IMR-90 (cell line): ENCODE data around the gene ITK.

Experiments used
- CEBPB ChIP-seq: IDR thresholded peaks from 2 replicates; pipeline ENCODE4 v1.6.1; 2012; ENCODE audit warnings: low read depth, low read length, improper control_type of control experiment
- CHD1 ChIP-seq: IDR thresholded peaks from 2 replicates; pipeline ENCODE4 v1.6.1; 2012; ENCODE audit warnings: low read depth, low read length, improper control_type of control experiment
- FOS ChIP-seq: fragments of 150-350 bp; IDR thresholded peaks from 2 replicates; pipeline ENCODE4 v1.6.1; 2016; ENCODE audit warnings: low read depth, low read length
- MAFK ChIP-seq: IDR thresholded peaks from 2 replicates; pipeline ENCODE4 v1.6.1; 2012; ENCODE audit warnings: low read depth, low read length, improper control_type of control experiment
- NFE2L2 ChIP-seq: fragments of 150-350 bp; IDR thresholded peaks from 2 replicates; pipeline ENCODE4 v1.6.1; 2016; ENCODE audit warnings: low read depth, mild to moderate bottlenecking, low read length
- POLR2A ChIP-seq: IDR thresholded peaks from 2 replicates; pipeline ENCODE4 v1.6.1; 2012; ENCODE audit warnings: mild to moderate bottlenecking, low read depth, low read length
- RAD21 ChIP-seq: IDR thresholded peaks from 2 replicates; pipeline ENCODE4 v1.6.1; 2012; ENCODE audit warnings: low read length, improper control_type of control experiment
- RCOR1 ChIP-seq: IDR thresholded peaks from 2 replicates; pipeline ENCODE4 v1.6.1; 2012; ENCODE audit warnings: mild to moderate bottlenecking, low read length, improper control_type of control experiment; ENCODE audit not compliant: insufficient replicate concordance
- SMC3 ChIP-seq: fragments of 150-350 bp; IDR thresholded peaks from 2 replicates; pipeline ENCODE4 v1.6.1; 2016; ENCODE audit warnings: low read depth, mild to moderate bottlenecking, antibody characterized with exemption, low read length, moderate library complexity
- TF ChIP-seq, protein P1 (sequence below): conservative IDR thresholded peaks from 2 replicates; pipeline ENCODE4 v1.5.1; 2012; ENCODE audit warnings: mild to moderate bottlenecking, low read depth, low read length, improper control_type of control experiment
- TF ChIP-seq, protein P2 (sequence below): fragments of 150-350 bp; IDR thresholded peaks from 2 replicates; pipeline ENCODE4 v1.6.1; 2016; ENCODE audit warnings: low read depth, mild to moderate bottlenecking, low read length, moderate library complexity, borderline replicate concordance
- TF ChIP-seq, protein P3 (sequence below): fragments of 150-350 bp; IDR thresholded peaks from 2 replicates; pipeline ENCODE4 v1.6.1; 2017; ENCODE audit warnings: mild to moderate bottlenecking, antibody characterized with exemption, low read length, low read depth

DNA sequence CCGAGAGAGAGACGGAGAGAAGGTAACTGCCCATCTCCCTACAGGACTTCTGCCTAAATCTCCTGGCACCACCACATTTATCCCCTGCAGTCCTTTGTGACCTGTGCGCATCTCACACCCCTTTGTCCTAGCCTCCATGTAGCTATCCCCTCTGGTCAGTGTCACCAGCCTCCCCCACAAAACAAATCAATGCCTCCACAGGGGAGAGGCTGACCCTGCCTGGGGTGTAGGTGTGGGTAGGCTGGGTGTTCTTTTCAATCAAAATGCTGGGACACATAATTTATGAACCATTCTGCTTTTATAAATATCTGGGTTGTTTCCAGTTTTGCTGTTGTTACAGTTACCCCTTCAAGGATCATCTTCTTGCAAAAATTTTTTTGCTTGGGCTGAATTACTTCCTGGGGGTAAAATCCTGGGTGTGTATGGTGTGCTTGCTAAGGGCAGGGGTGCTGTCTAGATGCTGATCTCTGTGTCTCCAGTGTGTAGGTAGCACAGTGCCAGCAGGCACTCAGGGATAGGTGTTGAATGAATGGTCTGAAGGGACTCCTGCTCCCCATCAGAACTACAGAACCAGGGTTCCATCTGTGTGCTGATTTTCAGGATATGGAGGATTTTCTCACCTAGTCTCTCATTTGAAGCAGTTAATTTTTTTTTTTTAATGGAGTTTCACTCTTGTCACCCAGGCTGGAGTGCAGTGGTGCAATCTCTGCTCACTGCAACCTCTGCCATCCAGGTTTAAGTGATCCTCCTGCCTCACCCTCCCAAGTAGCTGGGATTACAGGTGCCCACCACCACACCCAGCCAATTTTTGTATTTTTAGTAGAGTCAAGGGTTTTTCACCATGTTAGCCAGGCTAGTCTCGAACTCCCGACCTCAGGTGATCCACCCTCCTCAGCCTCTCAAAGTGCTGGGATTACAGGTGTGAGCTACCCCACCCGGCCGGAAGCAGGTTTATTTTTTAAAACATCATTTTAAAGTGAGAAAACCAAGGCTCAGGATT lies 14.1 kb upstream of the ITK start, which contains the start of gene GARIN3:
- TF ChIP-seq, protein P1, sequence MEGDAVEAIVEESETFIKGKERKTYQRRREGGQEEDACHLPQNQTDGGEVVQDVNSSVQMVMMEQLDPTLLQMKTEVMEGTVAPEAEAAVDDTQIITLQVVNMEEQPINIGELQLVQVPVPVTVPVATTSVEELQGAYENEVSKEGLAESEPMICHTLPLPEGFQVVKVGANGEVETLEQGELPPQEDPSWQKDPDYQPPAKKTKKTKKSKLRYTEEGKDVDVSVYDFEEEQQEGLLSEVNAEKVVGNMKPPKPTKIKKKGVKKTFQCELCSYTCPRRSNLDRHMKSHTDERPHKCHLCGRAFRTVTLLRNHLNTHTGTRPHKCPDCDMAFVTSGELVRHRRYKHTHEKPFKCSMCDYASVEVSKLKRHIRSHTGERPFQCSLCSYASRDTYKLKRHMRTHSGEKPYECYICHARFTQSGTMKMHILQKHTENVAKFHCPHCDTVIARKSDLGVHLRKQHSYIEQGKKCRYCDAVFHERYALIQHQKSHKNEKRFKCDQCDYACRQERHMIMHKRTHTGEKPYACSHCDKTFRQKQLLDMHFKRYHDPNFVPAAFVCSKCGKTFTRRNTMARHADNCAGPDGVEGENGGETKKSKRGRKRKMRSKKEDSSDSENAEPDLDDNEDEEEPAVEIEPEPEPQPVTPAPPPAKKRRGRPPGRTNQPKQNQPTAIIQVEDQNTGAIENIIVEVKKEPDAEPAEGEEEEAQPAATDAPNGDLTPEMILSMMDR, result no peak
- no peak for TF ChIP-seq POLR2A
- no peak for TF ChIP-seq MAFK
- TF ChIP-seq, protein P2, sequence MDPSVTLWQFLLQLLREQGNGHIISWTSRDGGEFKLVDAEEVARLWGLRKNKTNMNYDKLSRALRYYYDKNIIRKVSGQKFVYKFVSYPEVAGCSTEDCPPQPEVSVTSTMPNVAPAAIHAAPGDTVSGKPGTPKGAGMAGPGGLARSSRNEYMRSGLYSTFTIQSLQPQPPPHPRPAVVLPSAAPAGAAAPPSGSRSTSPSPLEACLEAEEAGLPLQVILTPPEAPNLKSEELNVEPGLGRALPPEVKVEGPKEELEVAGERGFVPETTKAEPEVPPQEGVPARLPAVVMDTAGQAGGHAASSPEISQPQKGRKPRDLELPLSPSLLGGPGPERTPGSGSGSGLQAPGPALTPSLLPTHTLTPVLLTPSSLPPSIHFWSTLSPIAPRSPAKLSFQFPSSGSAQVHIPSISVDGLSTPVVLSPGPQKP, result no peak
- TF ChIP-seq CHD1, result no peak
- no peak for TF ChIP-seq NFE2L2
- no peak for TF ChIP-seq CEBPB
- TF ChIP-seq, protein P3, sequence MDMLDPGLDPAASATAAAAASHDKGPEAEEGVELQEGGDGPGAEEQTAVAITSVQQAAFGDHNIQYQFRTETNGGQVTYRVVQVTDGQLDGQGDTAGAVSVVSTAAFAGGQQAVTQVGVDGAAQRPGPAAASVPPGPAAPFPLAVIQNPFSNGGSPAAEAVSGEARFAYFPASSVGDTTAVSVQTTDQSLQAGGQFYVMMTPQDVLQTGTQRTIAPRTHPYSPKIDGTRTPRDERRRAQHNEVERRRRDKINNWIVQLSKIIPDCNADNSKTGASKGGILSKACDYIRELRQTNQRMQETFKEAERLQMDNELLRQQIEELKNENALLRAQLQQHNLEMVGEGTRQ, result no peak
- TF ChIP-seq SMC3, result no peak
- TF ChIP-seq RAD21, result no peak
- no peak for TF ChIP-seq RCOR1
- TF ChIP-seq FOS, result no peak
